ENCODE results near the gene TSPYL4.

TSPYL4 gene

GRCh38 chr6:116221067-116221466 is 32.8 kb downstream of the TSPYL4 start:
- no peak for DNase-seq

DNA sequence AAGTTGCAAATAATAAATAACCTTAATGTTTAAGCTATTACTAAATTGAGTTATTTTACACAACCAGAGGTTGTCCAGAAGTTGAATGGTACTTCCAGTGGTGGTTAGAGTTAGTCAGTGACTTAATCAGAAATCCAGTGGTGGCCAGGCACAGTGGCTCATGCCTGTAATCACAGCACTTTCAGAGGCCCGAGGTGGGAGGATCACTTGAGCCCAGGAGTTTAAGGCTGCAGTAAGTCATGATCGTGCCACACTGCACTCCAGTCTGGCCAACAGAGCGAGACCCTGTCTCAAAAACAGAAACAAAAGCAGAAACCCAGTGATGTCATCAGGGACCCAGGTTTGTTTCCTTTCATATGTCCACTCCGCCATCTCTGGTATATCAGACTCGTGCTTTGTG is 35.0 kb downstream of the TSPYL4 start:
- DNase-seq: no peak

- DNase-seq: no peak
Observed at GRCh38 chr6:116218172-116218633, 35.7 kb downstream of the TSPYL4 start.

DNA sequence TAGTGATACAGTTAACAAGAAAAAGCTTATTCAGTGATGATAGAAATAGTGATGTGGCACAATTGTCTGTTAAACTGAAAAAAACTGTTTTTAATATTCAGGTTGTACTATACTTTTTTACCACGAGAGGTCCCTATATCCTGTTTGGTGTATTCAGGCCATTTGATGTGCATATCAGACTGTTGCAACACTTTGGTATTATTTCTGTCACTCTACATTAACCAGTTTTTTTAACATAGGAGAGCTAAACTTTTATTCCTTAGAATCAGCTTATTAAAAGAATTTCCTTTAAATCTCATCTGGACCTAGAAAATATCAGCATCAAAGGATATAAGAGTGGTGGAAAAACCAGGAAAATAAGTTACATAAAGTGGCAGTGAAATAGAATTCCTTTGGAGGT is 36.8 kb downstream of the TSPYL4 start:
- DNase-seq: no peak

- no peak for DNase-seq
Observed at GRCh38 chr6:116215414-116215813, 38.5 kb downstream of the TSPYL4 start.

DNA sequence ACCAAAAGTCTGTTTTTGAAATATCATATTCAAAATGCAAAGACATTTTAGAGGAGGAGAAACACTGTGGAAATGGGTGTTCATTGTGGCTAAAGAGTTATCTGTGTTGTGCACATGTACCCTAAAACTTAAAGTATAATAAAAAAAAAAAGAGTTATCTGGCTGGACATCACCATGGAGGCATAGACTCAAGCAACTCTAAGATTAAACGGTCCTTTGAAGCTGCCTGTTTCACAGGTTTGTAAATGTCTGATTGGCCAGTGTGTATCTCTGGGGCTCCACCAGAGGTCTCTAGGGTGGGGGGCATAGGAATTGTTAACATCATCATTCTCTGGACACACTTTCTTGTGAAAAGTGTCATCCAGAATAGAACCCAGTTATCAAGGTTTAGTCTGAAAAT is 39.2 kb downstream of the TSPYL4 start:
- no peak for DNase-seq

DNA sequence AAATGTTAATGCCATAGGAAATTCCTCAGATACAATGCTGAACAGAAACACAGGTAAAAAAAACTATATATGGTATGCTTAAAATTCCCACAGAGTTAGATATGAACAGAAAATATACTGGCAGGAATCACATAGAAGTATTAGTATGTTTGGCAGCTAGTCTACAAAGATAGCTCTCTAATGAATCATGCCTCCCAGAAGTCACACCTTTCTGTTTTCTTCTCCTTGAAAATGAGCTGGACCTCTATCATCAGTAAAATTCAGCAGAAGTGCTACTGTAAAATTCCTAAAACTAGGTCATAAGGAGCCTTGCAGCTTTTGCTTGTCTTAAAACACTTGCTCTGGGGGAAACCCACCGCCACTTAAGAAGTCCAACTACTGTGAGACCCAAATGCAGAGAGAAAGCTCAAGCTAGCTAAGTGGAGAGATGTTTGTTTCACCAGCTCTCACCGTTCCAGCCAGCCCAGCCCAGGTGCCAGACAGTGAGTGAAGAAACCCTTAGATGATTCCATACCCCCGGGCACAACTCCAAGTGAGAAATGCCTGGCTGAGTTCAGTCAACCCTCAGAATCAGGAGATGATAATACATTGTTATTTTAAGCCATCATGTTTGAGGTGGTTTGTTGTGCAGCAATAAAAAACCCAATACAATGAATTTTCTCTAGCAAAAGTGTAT is 43.0 kb downstream of the TSPYL4 start:
- DNase-seq: no peak

DNA sequence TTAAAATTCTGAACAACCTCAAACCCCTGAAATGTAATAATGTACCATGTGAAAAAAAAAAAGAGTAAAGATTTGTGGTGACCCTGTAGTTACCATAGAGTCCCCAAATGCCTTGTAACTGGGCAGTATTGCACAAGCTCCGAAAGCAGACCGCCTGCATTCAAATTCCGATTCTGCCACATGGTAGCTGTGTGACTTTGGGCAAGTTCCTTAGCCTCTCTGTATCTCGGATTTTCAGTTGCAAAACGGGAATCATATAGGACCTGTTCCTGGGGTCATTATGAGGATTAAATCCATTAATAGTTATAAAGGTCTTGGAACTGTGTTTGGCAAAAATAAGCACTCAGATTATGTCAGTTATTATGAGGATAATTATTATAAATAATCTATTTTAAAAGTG is 43.6 kb downstream of the TSPYL4 start:
- no peak for DNase-seq

DNA sequence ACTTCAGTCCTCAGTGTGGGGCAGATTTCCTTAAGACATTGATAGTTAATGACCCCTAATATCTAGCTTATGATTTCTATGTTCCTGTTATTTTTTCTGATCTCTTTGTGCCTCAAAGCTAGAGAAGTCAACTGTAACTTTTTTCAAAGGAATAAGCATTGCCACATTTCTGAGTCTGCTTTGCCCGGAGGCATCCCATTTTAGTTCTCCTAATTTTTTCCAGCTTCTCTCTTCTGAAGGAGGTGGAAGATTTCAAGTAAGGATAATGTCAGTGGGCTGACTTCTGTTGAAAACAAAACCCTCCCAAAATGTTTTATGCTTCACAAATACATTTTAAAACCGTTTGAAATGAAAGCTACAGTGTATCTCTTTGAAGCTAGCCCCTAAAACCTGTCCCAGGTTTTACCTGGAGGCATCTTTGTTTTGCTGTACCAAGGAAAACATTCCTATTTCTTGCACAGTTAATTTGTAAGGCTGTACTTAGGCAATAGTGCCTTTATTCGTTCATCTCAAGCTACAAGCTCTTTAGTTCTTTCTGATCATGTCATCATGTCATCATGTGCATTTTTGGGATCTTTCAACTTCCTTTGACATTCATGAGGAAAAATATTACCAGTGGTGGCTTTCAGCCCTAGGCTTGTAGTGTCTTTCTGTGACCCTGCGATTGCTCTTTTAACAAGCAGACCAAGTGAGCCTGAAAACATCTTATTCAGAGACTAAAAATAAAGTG is 45.7 kb downstream of the TSPYL4 start:
- DNase-seq: no peak

DNA sequence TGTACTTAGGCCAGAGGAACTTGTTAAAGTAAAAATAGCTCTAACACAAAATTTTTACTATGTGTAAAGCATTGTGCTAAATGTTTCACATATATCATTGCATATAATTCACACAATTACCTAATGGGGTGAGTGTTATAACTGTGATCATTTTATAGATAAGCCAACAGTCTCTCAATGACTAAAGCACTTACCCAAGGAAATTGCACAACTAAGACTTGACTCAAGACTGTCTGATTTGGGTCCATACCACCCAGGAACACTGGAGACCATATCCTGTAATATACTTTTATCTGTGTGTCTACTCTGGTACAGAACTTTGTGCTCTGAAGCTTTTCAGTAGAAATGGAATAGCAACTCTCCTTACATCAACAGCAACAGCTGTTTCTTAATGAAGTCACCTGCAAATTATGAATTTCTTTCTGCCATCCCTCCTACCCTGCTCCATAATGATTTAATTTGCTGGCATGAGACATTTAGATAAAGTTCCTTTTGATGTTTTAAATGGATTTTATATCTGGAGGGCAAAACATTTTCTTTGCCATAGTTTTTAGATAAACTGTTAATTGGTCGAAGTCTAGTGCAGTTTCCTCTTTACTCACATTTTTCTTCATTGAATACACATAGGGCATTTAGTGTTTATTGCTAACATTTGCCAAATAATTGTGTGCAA is 47.5 kb downstream of the TSPYL4 start:
- DNase-seq: no peak

GRCh38 chr6:116205281-116205680 is 48.6 kb downstream of the TSPYL4 start:
- no peak for DNase-seq

DNA sequence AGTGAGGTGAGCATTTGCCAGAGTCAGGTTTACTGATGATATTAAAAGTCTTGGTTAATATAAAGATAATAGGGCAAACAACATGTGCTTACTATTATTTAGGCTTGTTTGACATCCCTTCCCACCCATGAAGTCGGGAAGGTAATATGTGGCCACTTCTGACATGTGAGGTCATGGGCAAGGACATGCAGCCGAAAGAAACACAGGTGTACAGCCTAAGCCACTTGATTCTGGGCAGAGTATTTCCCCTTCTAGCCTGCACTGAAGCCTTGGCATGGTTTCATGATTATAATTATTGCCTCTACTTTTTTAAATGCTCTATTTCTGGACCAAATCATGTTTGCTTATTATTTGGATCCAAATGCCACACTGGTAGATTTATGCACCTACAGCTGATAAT is 52.3 kb downstream of the TSPYL4 start:
- DNase-seq: no peak

DNA sequence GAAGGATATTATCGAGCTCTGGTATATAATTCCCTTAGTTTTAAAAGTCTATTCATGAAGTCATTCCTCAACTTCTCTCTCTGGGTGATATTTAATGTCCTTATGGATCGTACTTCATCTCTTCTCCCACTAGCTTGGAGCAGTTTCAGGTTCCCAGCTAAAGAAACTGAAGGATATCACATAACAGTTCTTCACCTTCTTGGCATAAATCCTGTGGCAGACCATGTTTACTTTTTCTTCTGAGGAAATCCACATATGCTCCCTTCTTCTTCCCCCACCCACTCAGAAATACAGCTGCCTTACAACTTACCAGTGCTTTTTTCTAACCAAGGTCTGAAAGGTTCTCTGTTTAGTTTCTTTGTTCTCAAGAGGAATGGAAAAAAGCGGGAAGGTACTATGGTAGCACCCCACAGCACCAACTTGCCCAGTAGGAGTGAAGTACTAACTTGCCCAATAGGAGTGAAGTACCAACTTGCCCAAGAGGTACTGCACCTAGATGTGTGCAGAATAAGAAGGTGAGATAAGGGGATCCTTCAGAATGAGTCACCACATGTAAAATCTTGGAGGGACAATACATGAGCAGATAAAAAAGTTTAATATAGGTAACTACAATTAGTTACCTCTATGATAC is 53.1 kb downstream of the TSPYL4 start:
- no peak for DNase-seq
